CD4-positive, alpha-beta T cell treated with Interleukin-1 beta for 1 hour (primary cell): ENCODE measurements around the gene GRM7.

Experiments used
- DNase-seq, 2 donors: peaks; one replicate each; pipeline ENCODE4 v3.0.0-alpha.2; 2020 to 2022

GRM7 gene

GRCh38 chr3:6985848-6986247 is 124.9 kb downstream of the GRM7 start:
- DNase-seq: no peak

GRCh38 chr3:6989608-6990291 is 128.8 kb downstream of the GRM7 start:
- no peak for DNase-seq

GRCh38 chr3:6994081-6994668 is 133.3 kb downstream of the GRM7 start:
- no peak for DNase-seq

- DNase-seq: no peak
Measured at GRCh38 chr3:7000501-7000900, 139.6 kb downstream of the GRM7 start.

GRCh38 chr3:7001370-7001769 is 140.5 kb downstream of the GRM7 start:
- no peak for DNase-seq

- DNase-seq: no peak
Measured at GRCh38 chr3:7015683-7016440, 154.9 kb downstream of the GRM7 start.

- no peak for DNase-seq
Measured at GRCh38 chr3:7025581-7026300, 164.8 kb downstream of the GRM7 start.

- no peak for DNase-seq
Measured at GRCh38 chr3:7029562-7029961, 168.6 kb downstream of the GRM7 start.

- no peak for DNase-seq
Measured at GRCh38 chr3:7038394-7038793, 177.5 kb downstream of the GRM7 start.

GRCh38 chr3:7062714-7063113 is 201.8 kb downstream of the GRM7 start:
- no peak for DNase-seq

- no peak for DNase-seq
Measured at GRCh38 chr3:7070461-7070860, 209.5 kb downstream of the GRM7 start.

GRCh38 chr3:7074217-7074616 is 213.3 kb downstream of the GRM7 start:
- DNase-seq: no peak

- DNase-seq: no peak
Measured at GRCh38 chr3:7075117-7075516, 214.2 kb downstream of the GRM7 start.

GRCh38 chr3:7075901-7076300 is 215.0 kb downstream of the GRM7 start:
- no peak for DNase-seq

- DNase-seq: no peak
Measured at GRCh38 chr3:7082244-7082643, 221.3 kb downstream of the GRM7 start.

- no peak for DNase-seq
Measured at GRCh38 chr3:7086417-7086816, 225.5 kb downstream of the GRM7 start.

GRCh38 chr3:7095116-7095515 is 234.2 kb downstream of the GRM7 start:
- DNase-seq: no peak

GRCh38 chr3:7100136-7100535 is 239.2 kb downstream of the GRM7 start:
- no peak for DNase-seq

GRCh38 chr3:7106635-7107034 is 245.7 kb downstream of the GRM7 start:
- no peak for DNase-seq

- no peak for DNase-seq
Measured at GRCh38 chr3:7112523-7113056, 251.7 kb downstream of the GRM7 start.

- no peak for DNase-seq
Measured at GRCh38 chr3:7144697-7145308, 283.9 kb downstream of the GRM7 start.

- DNase-seq: no peak
Measured at GRCh38 chr3:7146529-7146928, 285.6 kb downstream of the GRM7 start.

GRCh38 chr3:7158516-7158915 is 297.6 kb downstream of the GRM7 start:
- no peak for DNase-seq
